Measurements from ENCODE around the gene MAP3K14. TPM values are rescaled to one million over a fixed set of nuclear protein-coding genes. Genes with fewer than 3 reads are reported as not detected.

Gene MAP3K14
- total RNA-seq, 1 experiment from 2014 or later: 7.8 TPM

DNA sequence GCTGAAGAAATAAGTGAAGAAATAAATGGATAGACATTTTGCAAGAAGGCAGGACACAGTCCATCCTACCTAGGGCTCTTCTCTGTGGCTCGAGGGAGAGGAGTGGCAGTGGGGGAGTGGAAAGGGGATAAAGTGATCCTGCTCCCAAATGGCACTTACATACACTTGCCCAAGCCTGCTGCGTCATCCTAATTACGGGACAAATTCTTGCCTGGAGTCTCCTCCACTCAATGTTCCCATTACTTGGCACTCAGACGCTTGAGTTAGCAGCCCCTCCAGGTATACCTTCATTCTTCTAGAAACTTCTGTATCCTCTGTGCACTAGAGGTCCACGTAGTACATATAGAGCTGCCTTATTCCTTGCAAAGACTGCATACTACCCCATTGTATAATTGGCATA is 15.7 kb upstream of the MAP3K14 start:
- peak; percentile 20 for DNase-seq
- H3K4me2 ChIP-seq (ENCODE audit: insufficient read depth, insufficient read length, low read length): no peak overlapping the region
- H3K36me3 Mint-ChIP-seq (ENCODE audit: insufficient read depth in 1 of 3, low read depth in 3 of 3): no peaks in the 10 kb centered on the region

More for the DNA sequence above, 15.7 kb upstream of the MAP3K14 start:
- no peak overlapping the region for H3K14ac ChIP-seq (ENCODE audit: insufficient read depth, low read length)
- H2BK5ac ChIP-seq (ENCODE audit: insufficient read length, low read length): no peak overlapping the region
- H3K27me3 Mint-ChIP-seq (ENCODE audit: low read depth): peaks cover 35% of the 10 kb centered on the region
- no peak overlapping the region for H4K8ac ChIP-seq (replicated peaks; ENCODE audit: insufficient read length, low read depth, low read length)
- H2AFZ ChIP-seq (ENCODE audit: low read length): no peak overlapping the region
- no peak overlapping the region for H4K91ac ChIP-seq (ENCODE audit: insufficient read length, low read depth, low read length)
- H3K4me1 ChIP-seq (ENCODE audit: insufficient read depth, low read length): no peaks in the 10 kb centered on the region
- H2AK5ac ChIP-seq (ENCODE audit: insufficient read length, low read length): no peak overlapping the region
- H3K79me1 ChIP-seq (ENCODE audit: insufficient read depth, low read depth, low read length, poor library complexity, severe bottlenecking): no peaks in the 10 kb centered on the region
- no peaks in the 10 kb centered on the region for H3K79me2 ChIP-seq (ENCODE audit: insufficient read depth, low read length)
- H3K27ac Mint-ChIP-seq: no peak overlapping the region
- no peak overlapping the region for H2BK20ac ChIP-seq (ENCODE audit: low read depth, low read length, poor library complexity, severe bottlenecking)
- no peak overlapping the region for H3K9ac ChIP-seq (ENCODE audit: extremely low read depth, insufficient read length, low read length)
- H3K56ac ChIP-seq (ENCODE audit: insufficient read length, low read depth, low read length): no peak overlapping the region
- H3K23ac ChIP-seq (ENCODE audit: insufficient read length, low read depth, low read length): no peak overlapping the region
- no peaks in the 10 kb centered on the region for H4K20me1 ChIP-seq (ENCODE audit: control insufficient read depth, insufficient read depth, insufficient read length)
- H3K4ac ChIP-seq (ENCODE audit: low read depth, low read length): no peak overlapping the region
- H3K9me3 Mint-ChIP-seq: no peaks in the 10 kb centered on the region
- H2BK120ac ChIP-seq (ENCODE audit: low read depth, low read length, poor library complexity, severe bottlenecking): no peak overlapping the region
- H4K5ac ChIP-seq (ENCODE audit: insufficient read length, low read depth, low read length): no peak overlapping the region
- no peak overlapping the region for H3K4me3 Mint-ChIP-seq
- H3K4me1 Mint-ChIP-seq: peaks cover 23 to 27% of the 10 kb centered on the region in 2 experiments
- WGBS (ENCODE audit: extremely low coverage, insufficient read length, low lambda C conversion rate): no CpG with 5 or more reads among the region's 5 CpGs
- H3K18ac ChIP-seq (ENCODE audit: insufficient read length, low read depth, low read length): no peak overlapping the region
- TF ChIP-seq, protein P1, sequence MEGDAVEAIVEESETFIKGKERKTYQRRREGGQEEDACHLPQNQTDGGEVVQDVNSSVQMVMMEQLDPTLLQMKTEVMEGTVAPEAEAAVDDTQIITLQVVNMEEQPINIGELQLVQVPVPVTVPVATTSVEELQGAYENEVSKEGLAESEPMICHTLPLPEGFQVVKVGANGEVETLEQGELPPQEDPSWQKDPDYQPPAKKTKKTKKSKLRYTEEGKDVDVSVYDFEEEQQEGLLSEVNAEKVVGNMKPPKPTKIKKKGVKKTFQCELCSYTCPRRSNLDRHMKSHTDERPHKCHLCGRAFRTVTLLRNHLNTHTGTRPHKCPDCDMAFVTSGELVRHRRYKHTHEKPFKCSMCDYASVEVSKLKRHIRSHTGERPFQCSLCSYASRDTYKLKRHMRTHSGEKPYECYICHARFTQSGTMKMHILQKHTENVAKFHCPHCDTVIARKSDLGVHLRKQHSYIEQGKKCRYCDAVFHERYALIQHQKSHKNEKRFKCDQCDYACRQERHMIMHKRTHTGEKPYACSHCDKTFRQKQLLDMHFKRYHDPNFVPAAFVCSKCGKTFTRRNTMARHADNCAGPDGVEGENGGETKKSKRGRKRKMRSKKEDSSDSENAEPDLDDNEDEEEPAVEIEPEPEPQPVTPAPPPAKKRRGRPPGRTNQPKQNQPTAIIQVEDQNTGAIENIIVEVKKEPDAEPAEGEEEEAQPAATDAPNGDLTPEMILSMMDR (conservative IDR thresholded peaks at IDR 0.05): no peak
- peaks cover 6% of the 10 kb centered on the region; the same call in 1 of the 2 replicates for H3K27me3 ChIP-seq (ENCODE audit: insufficient read depth, low read length)
- H2BK15ac ChIP-seq (ENCODE audit: low read depth, low read length): no peak overlapping the region
- H2BK12ac ChIP-seq (ENCODE audit: insufficient read length, low read depth, low read length): no peak overlapping the region
- H3T11ph ChIP-seq (ENCODE audit: low read length): no peak overlapping the region
- H3K9me3 ChIP-seq (ENCODE audit: control insufficient read depth, low read depth, low read length): no peaks in the 10 kb centered on the region
- H3K23me2 ChIP-seq (ENCODE audit: insufficient read length, low read depth, low read length, poor library complexity, severe bottlenecking): no peaks in the 10 kb centered on the region
- no peak overlapping the region for H3K27ac ChIP-seq (ENCODE audit: insufficient read length, low read depth, low read length)
